GM10248 (cell line): Measurements from ENCODE around the gene MRPL37.

Experiments used
- CTCF ChIA-PET: fragments of 300-600 bp; sonication (Branson Sonifier 250); formaldehyde crosslinking; extraction: SDS; loops from one replicate; lab custom pipeline; 2021; ENCODE audit warnings: antibody characterized with exemption; lab: Yijun Ruan, JAX
- POLR2A ChIA-PET: fragments of 350-650 bp; sonication (Branson Sonifier 250); formaldehyde crosslinking; extraction: SDS; loops from one replicate; lab custom pipeline; 2020; ENCODE audit warnings: antibody characterized with exemption; lab: Yijun Ruan, JAX
- DNase-seq: peaks from one replicate; pipeline ENCODE4 v3.0.0; 2012; ENCODE audit errors: extremely low spot score
- TF ChIP-seq, protein P1 (sequence below): IDR thresholded peaks from 2 replicates; pipeline ENCODE4 v1.5.1; 2012; ENCODE audit warnings: mild to moderate bottlenecking, low read depth; ENCODE audit errors: extremely low read depth, missing control alignments, control extremely low read depth

The MRPL37 gene

DNA sequence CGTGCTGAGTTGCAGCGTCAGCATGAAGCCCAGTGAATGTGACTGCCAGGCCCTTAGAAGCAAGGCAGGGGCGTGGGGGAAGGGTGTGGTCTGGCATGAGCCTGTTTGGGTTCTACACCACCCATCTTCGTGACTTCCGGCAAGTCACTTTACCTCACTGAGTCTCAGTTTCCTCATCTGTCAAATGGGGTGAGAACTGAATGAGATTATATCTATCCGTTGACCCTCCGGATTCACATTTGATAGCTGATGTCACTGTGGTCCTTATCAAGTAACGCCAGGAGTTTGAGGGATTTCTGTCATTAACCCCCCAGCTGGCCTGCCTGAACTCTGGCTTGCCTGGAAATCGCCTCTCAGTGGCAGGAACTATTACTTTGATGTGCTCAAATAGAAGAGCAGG is 15.6 kb downstream of the MRPL37 start:
- no peak for DNase-seq
- POLR2A ChIA-PET: no interaction called here
- TF ChIP-seq, protein P1, sequence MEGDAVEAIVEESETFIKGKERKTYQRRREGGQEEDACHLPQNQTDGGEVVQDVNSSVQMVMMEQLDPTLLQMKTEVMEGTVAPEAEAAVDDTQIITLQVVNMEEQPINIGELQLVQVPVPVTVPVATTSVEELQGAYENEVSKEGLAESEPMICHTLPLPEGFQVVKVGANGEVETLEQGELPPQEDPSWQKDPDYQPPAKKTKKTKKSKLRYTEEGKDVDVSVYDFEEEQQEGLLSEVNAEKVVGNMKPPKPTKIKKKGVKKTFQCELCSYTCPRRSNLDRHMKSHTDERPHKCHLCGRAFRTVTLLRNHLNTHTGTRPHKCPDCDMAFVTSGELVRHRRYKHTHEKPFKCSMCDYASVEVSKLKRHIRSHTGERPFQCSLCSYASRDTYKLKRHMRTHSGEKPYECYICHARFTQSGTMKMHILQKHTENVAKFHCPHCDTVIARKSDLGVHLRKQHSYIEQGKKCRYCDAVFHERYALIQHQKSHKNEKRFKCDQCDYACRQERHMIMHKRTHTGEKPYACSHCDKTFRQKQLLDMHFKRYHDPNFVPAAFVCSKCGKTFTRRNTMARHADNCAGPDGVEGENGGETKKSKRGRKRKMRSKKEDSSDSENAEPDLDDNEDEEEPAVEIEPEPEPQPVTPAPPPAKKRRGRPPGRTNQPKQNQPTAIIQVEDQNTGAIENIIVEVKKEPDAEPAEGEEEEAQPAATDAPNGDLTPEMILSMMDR: no peak
- CTCF ChIA-PET: no interaction called here

- no peak for DNase-seq
- CTCF ChIA-PET: no interaction called here
- POLR2A ChIA-PET: no interaction called here
- TF ChIP-seq, protein P1: no peak
Observed at GRCh38 chr1:54218883-54219687, 19.1 kb downstream of the MRPL37 start.

DNA sequence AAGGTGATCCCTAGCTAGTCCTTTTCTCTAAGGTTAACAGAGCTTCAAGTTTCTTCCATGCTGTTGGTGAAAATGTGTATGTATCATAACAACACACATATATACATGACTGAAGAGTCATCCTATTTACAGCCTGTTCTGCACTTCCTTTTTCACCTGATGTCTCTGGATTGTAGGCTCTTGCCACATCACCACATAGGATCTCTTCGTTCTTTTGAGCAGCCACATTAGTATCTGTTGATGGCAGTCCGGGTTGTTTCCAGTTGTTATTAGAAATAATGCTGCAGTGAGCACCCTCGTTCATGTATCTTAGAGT is 19.7 kb downstream of the MRPL37 start:
- POLR2A ChIA-PET: no interaction called here
- no peak for DNase-seq
- TF ChIP-seq, protein P1: no peak
- CTCF ChIA-PET: no interaction called here

GRCh38 chr1:54220004-54220811 is 20.2 kb downstream of the MRPL37 start:
- ChIA-PET CTCF (no interaction called here), POLR2A (no interaction called here)
- TF ChIP-seq, protein P1: no peak
- no peak for DNase-seq

DNA sequence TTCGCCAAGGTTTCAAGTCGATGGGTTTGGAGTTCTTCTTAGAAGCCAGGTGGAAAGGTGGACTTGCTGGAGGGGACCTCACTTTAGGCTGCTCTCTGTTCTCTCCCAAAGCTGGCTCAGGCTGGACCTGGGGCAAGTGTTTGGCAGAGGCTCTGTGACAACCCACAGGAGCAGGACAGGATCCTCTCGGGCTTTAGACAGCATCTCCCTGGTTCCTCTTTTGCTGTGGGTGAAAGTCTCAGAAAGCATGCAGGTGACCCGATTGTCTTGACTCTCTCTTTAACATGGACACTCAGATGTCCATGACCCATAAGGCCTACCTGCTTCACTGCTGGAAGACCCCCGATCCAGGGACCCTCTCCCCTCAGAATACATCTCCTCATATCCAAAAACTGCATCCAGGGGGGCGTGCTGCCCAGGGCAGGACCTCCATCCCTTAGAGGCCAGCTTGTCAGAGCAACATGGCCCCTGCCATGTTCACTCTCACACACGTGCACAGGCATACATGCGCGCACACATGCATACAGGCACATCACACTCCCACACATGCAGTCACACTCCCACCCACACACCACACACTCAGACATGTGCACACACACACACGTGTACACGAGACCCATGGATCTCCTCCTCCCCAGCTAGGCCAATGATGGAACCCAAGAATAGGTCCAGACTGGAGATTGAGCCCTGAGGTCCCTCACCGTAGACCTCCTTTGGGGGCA is 21.3 kb downstream of the MRPL37 start:
- ChIA-PET CTCF (no interaction called here), POLR2A (no interaction called here)
- TF ChIP-seq, protein P1: no peak
- DNase-seq: no peak

- TF ChIP-seq, protein P1: no peak
- ChIA-PET CTCF (no interaction called here), POLR2A (no interaction called here)
- no peak for DNase-seq
Observed at GRCh38 chr1:54221867-54222484, 22.0 kb downstream of the MRPL37 start.
